Progenitor cell of endocrine pancreas (in vitro differentiated cells): ENCODE measurements around the gene CEACAM4. TPM values are rescaled to one million over a fixed set of nuclear protein-coding genes. Genes with fewer than 3 reads are reported as not detected.

Experiments
- DNase-seq: peaks from one replicate; pipeline ENCODE4 v3.0.0; 2021; ENCODE audit warnings: low spot score; ENCODE audit not compliant: unreplicated experiment
- H3K27ac Mint-ChIP-seq: 2 replicates; pipeline ENCODE4 v1.8.0; 2021; ENCODE audit warnings: mild to moderate bottlenecking, moderate library complexity, mixed read lengths
- H3K27me3 Mint-ChIP-seq: 2 replicates; pipeline ENCODE4 v1.8.0; 2021; ENCODE audit warnings: mixed read lengths
- H3K36me3 Mint-ChIP-seq: 2 replicates; pipeline ENCODE4 v1.8.0; 2022; ENCODE audit warnings: mixed read lengths; ENCODE audit not compliant: insufficient read depth
- H3K4me1 Mint-ChIP-seq: 2 replicates; pipeline ENCODE4 v1.8.0; 2021; ENCODE audit warnings: low read depth, mixed read lengths
- H3K4me3 Mint-ChIP-seq: 2 replicates; pipeline ENCODE4 v1.8.0; 2021; ENCODE audit warnings: low read depth, mild to moderate bottlenecking, moderate library complexity, mixed read lengths
- H3K9me3 Mint-ChIP-seq: 2 replicates; pipeline ENCODE4 v1.8.0; 2021; ENCODE audit warnings: low read depth, mixed read lengths
- CTCF ChIP-seq: fragments of 200-600 bp; sonication (generic); IDR thresholded peaks from one replicate; pipeline ENCODE4 v1.5.0; 2021; ENCODE audit warnings: antibody characterized with exemption, mild to moderate bottlenecking; ENCODE audit not compliant: unreplicated experiment
- total RNA-seq: library from RNA; stranded (reverse); gene quantifications from 2 replicates; pipeline ENCODE4 v1.2.1, GENCODE V29; 2021

Gene CEACAM4
- total RNA-seq, 1 donor from 2014 or later = not detected

- Mint-ChIP-seq H3K36me3 (no peaks in the 10 kb centered on the region), H3K27ac (no peak overlapping the region), H3K4me3 (no peak overlapping the region), H3K4me1 (no peaks in the 10 kb centered on the region), H3K9me3 (peaks cover 26% of the 10 kb centered on the region), H3K27me3 (peaks cover 8% of the 10 kb centered on the region)
- no peak for DNase-seq
- TF ChIP-seq CTCF = no peak
Measured at GRCh38 chr19:41599175-41599966, 27.5 kb downstream of the CEACAM4 start.

- H3K4me3 Mint-ChIP-seq = no peak overlapping the region
- H3K4me1 Mint-ChIP-seq = no peaks in the 10 kb centered on the region
- H3K36me3 Mint-ChIP-seq = no peaks in the 10 kb centered on the region
- DNase-seq = peak; percentile 29
- peaks cover 8% of the 10 kb centered on the region for H3K27me3 Mint-ChIP-seq
- peak; percentile 71 for TF ChIP-seq CTCF
- peaks cover 22% of the 10 kb centered on the region for H3K9me3 Mint-ChIP-seq
- H3K27ac Mint-ChIP-seq = no peak overlapping the region
Measured at GRCh38 chr19:41597600-41598041, 29.3 kb downstream of the CEACAM4 start.

- DNase-seq = no peak
- Mint-ChIP-seq H3K27ac (no peak overlapping the region), H3K36me3 (peaks cover 2% of the 10 kb centered on the region), H3K4me1 (no peaks in the 10 kb centered on the region), H3K4me3 (no peak overlapping the region), H3K27me3 (peaks cover 8% of the 10 kb centered on the region), H3K9me3 (peaks cover 20% of the 10 kb centered on the region)
- no peak for TF ChIP-seq CTCF
Measured at GRCh38 chr19:41595890-41596280, 31.0 kb downstream of the CEACAM4 start.

- peaks cover 21% of the 10 kb centered on the region for H3K9me3 Mint-ChIP-seq
- H3K4me3 Mint-ChIP-seq = no peak overlapping the region
- H3K27ac Mint-ChIP-seq = no peak overlapping the region
- no peaks in the 10 kb centered on the region for H3K4me1 Mint-ChIP-seq
- peaks cover 8% of the 10 kb centered on the region for H3K27me3 Mint-ChIP-seq
- DNase-seq = no peak
- TF ChIP-seq CTCF = peak; percentile 53
- H3K36me3 Mint-ChIP-seq = peaks cover 2% of the 10 kb centered on the region
Measured at GRCh38 chr19:41595258-41595889, 31.5 kb downstream of the CEACAM4 start.

GRCh38 chr19:41591951-41592562 lies 34.8 kb downstream of the CEACAM4 start:
- no peak for DNase-seq
- Mint-ChIP-seq H3K27me3 (peaks cover 4% of the 10 kb centered on the region), H3K4me3 (no peak overlapping the region), H3K9me3 (peaks cover 38% of the 10 kb centered on the region), H3K4me1 (no peaks in the 10 kb centered on the region), H3K36me3 (peaks cover 5% of the 10 kb centered on the region), H3K27ac (no peak overlapping the region)
- TF ChIP-seq CTCF = no peak
